PFSK-1 (cell line): ENCODE results near the gene KIAA0232.

Experiments used
- FOXP2 ChIP-seq: optimal IDR thresholded peaks from 2 replicates; pipeline ENCODE3; 2011; ENCODE audit warnings: borderline replicate concordance, control low read depth, inconsistent platforms; ENCODE audit not compliant: insufficient read depth; ENCODE audit errors: extremely low read length, extremely low read depth
- POLR2AphosphoS5 ChIP-seq: IDR thresholded peaks from 2 replicates; pipeline ENCODE4 v1.6.1; 2012; ENCODE audit warnings: low read depth, mild to moderate bottlenecking, control low read depth, low read length, moderate library complexity
- REST ChIP-seq, 2 experiments: IDR thresholded peaks; 2 replicates each; pipeline versions ENCODE4 v1.6.1 to v1.8.0; 2011 to 2012; ENCODE audit warnings: low read depth in 2 of 2, low read length in 2 of 2, control low read depth in 1 of 2, inconsistent platforms in 1 of 2, mild to moderate bottlenecking in 1 of 2, moderate library complexity in 1 of 2; ENCODE audit not compliant: insufficient read depth in 1 of 2
- SIN3A ChIP-seq: IDR thresholded peaks from 2 replicates; pipeline ENCODE4 v1.6.1; 2012; ENCODE audit warnings: mild to moderate bottlenecking, low read length, moderate library complexity, borderline replicate concordance; ENCODE audit not compliant: insufficient read depth
- TAF1 ChIP-seq: IDR thresholded peaks from 2 replicates; pipeline ENCODE4 v1.6.1; 2012; ENCODE audit warnings: low read length, control low read depth, borderline replicate concordance; ENCODE audit not compliant: insufficient read depth

GRCh38 chr4:6758728-6759127 lies 23.8 kb upstream of the KIAA0232 start:
- no peak for TF ChIP-seq POLR2AphosphoS5
- TF ChIP-seq SIN3A, result no peak
- no peak for TF ChIP-seq REST (IDR thresholded peaks at IDR 0.05; ENCODE audit: insufficient read depth in 1 of 2, low read depth in 2 of 2, low read length in 2 of 2)
- TF ChIP-seq TAF1, result no peak
- no peak for TF ChIP-seq FOXP2
